PC-9 (cell line): ENCODE results near the gene MRPS22.

Experiments used
- EZH2 ChIP-seq: fragments of 200-600 bp; sonication (generic); IDR thresholded peaks from 2 replicates; pipeline ENCODE4 v1.8.0; 2017; ENCODE audit warnings: antibody characterized with exemption, low read depth
- TF ChIP-seq, protein P1 (sequence below): fragments of 200-600 bp; sonication (generic); conservative IDR thresholded peaks from 2 replicates; pipeline ENCODE4 v1.6.1; 2017; ENCODE audit warnings: mixed run types, antibody characterized with exemption, mild to moderate bottlenecking, moderate library complexity

DNA sequence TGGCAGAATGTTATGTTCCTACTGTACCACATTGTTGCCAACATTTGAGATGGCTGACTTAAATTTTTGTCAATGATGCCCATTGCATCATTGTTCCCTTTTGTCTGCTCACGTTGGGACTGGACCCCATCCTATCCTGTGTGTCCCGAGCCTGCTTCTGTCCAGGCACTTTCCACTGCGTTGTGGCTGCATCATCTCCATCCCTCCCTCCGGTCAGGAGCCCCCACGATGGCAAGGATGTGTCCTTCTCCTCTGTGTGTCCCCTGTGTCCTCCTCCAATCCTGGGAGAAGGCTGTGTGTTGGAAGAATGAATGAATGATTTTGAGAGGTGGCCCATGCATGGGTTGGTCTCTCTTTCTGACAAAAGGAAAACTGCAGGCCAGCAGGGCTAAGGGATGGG lies 19.4 kb upstream of the MRPS22 start:
- TF ChIP-seq, protein P1, sequence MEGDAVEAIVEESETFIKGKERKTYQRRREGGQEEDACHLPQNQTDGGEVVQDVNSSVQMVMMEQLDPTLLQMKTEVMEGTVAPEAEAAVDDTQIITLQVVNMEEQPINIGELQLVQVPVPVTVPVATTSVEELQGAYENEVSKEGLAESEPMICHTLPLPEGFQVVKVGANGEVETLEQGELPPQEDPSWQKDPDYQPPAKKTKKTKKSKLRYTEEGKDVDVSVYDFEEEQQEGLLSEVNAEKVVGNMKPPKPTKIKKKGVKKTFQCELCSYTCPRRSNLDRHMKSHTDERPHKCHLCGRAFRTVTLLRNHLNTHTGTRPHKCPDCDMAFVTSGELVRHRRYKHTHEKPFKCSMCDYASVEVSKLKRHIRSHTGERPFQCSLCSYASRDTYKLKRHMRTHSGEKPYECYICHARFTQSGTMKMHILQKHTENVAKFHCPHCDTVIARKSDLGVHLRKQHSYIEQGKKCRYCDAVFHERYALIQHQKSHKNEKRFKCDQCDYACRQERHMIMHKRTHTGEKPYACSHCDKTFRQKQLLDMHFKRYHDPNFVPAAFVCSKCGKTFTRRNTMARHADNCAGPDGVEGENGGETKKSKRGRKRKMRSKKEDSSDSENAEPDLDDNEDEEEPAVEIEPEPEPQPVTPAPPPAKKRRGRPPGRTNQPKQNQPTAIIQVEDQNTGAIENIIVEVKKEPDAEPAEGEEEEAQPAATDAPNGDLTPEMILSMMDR, result no peak
- TF ChIP-seq EZH2, result no peak
